Kidney epithelial cell (primary cell): ENCODE measurements around the gene BCAR3. TPM values are rescaled to one million over a fixed set of nuclear protein-coding genes. Genes with fewer than 3 reads are reported as not detected.

Source experiments
- DNase-seq: peaks from one replicate; pipeline ENCODE4 v3.0.0-alpha.2; 2010; ENCODE audit warnings: low read depth
- H3K27me3 ChIP-seq: 2 replicates; pipeline ENCODE4 v1.6.0; 2011; ENCODE audit warnings: low read length; ENCODE audit not compliant: control insufficient read depth, insufficient read depth
- H3K36me3 ChIP-seq: 2 replicates; pipeline ENCODE4 v1.5.1; 2011; ENCODE audit warnings: low read length; ENCODE audit not compliant: control insufficient read depth, insufficient read depth
- H3K4me3 ChIP-seq: 2 replicates; pipeline ENCODE4 v1.5.1; 2011; ENCODE audit warnings: low read depth, mild to moderate bottlenecking, control low read depth, low read length
- total RNA-seq: library from RNA; depleted of rRNA; stranded (reverse); fragments of >200 nt; gene quantifications from 2 replicates; pipeline ENCODE4 v1.2.3, GENCODE V29; 2015
- TF ChIP-seq, protein P1 (sequence below): IDR thresholded peaks from 2 replicates; pipeline ENCODE4 v1.5.1; 2011; ENCODE audit warnings: mild to moderate bottlenecking, moderate library complexity, low read length, control low read depth, inconsistent platforms; ENCODE audit not compliant: insufficient read depth, poor library complexity, severe bottlenecking

The BCAR3 gene
- total RNA-seq, 1 donor from 2014 or later: 93.3 TPM

- TF ChIP-seq, protein P1, sequence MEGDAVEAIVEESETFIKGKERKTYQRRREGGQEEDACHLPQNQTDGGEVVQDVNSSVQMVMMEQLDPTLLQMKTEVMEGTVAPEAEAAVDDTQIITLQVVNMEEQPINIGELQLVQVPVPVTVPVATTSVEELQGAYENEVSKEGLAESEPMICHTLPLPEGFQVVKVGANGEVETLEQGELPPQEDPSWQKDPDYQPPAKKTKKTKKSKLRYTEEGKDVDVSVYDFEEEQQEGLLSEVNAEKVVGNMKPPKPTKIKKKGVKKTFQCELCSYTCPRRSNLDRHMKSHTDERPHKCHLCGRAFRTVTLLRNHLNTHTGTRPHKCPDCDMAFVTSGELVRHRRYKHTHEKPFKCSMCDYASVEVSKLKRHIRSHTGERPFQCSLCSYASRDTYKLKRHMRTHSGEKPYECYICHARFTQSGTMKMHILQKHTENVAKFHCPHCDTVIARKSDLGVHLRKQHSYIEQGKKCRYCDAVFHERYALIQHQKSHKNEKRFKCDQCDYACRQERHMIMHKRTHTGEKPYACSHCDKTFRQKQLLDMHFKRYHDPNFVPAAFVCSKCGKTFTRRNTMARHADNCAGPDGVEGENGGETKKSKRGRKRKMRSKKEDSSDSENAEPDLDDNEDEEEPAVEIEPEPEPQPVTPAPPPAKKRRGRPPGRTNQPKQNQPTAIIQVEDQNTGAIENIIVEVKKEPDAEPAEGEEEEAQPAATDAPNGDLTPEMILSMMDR: no peak
- H3K36me3 ChIP-seq: no peaks in the 10 kb centered on the region
- H3K27me3 ChIP-seq: no peaks in the 10 kb centered on the region
- DNase-seq: no peak
- H3K4me3 ChIP-seq: no peak overlapping the region
Measured at GRCh38 chr1:93689521-93690223, 8.0 kb upstream of the BCAR3 start.

- Histone ChIP-seq H3K36me3 (no peaks in the 10 kb centered on the region), H3K4me3 (no peak overlapping the region), H3K27me3 (no peaks in the 10 kb centered on the region)
- no peak for DNase-seq
- TF ChIP-seq, protein P1: no peak
Measured at GRCh38 chr1:93687542-93687941, 5.9 kb upstream of the BCAR3 start.

- DNase-seq: no peak
- Histone ChIP-seq H3K36me3 (no peaks in the 10 kb centered on the region), H3K4me3 (no peak overlapping the region), H3K27me3 (no peaks in the 10 kb centered on the region)
- TF ChIP-seq, protein P1: no peak
Measured at GRCh38 chr1:93686504-93687250, 5.0 kb upstream of the BCAR3 start.

- H3K27me3 ChIP-seq: no peaks in the 10 kb centered on the region
- no peak overlapping the region for H3K4me3 ChIP-seq
- TF ChIP-seq, protein P1: no peak
- no peaks in the 10 kb centered on the region for H3K36me3 ChIP-seq
- DNase-seq: no peak
Measured at GRCh38 chr1:93685918-93686317, 4.3 kb upstream of the BCAR3 start.

DNA sequence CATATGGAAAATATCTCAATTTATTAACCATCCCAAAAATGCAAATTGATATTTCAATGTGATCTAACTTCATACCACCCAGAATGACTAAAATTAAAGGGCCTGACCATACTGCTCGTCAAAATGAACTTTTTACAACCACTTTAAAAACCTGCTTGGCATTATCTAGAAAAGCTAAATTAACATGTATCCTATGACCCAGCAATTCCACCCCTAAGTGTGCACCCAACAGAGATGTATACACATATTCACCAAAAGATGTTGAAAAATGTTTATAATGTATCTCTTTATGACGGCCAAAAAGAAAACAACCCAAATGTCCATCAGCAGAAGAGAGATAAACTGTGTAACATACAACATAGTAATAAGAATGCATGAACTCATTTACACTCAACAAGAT is 1.6 kb upstream of the BCAR3 start:
- Histone ChIP-seq H3K36me3 (no peaks in the 10 kb centered on the region), H3K4me3 (no peak overlapping the region), H3K27me3 (no peaks in the 10 kb centered on the region)
- TF ChIP-seq, protein P1: no peak
- no peak for DNase-seq
